NCI-H2196 treated with DMSO at 0.1 percent for 48 hours (cell line): Measurements from ENCODE around the gene C2orf49.

Source experiments
- DNase-seq: peaks from one replicate; lab custom pipeline; 2025; ENCODE audit not compliant: unreplicated experiment; lab: John Stamatoyannopoulos, UW

The C2orf49 gene

DNA sequence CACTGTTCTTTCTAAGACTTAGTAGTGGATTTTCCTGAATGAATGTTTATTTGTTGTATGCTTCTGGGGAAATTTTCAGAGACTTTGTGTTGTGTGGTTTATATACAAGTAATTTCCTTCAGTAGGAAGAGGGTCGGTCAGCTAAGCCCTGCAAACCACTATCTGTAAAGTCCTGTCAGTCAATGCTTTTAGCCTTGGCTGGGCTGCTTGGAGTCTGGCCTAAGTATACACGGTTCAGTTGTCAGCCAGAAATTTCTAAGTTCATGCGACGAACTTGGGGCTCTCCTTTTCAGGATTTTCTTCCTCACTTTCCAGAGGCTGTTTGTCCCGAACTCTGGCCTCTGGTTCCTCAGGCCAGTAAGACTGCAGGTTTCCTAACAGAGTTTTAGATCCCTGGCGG lies 21.3 kb downstream of the C2orf49 start:
- DNase-seq: no peak

GRCh38 chr2:105361102-105361889 lies 24.0 kb downstream of the C2orf49 start:
- DNase-seq: no peak

GRCh38 chr2:105362862-105363591 lies 25.7 kb downstream of the C2orf49 start:
- no peak for DNase-seq

DNA sequence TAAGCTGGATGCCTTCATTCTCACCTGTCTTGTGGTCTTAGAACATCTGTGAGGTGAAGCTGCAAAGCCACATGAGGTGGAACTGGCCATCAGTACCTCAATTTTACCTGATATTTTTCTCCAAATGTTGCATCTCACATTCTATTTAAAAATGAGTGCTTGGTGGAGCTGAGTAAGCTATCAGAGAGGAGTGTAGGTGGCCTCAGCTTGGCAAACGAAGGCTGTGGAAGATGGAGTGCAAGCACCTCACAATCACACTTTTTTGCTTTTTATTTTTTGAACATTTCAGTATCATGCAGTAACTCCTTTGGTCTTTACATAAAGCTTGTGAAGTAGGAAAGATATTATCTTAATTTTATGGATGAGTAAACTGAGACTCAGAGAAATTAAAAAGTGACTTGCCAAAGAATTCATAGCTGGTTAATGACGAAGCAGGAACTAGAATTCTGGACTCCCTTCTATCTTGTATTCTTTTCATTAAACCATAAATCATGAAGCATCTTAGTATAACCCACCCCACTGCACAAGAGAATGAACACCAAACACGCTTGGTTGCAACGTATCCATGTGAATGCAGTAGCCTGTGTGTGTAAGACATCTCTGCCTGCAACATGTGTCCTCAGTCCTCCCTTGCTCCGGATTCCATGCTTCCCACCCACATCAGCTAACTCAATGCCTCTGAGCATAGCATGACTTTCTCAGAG lies 27.2 kb downstream of the C2orf49 start:
- no peak for DNase-seq

GRCh38 chr2:105365206-105365605 lies 27.9 kb downstream of the C2orf49 start:
- DNase-seq: no peak

DNA sequence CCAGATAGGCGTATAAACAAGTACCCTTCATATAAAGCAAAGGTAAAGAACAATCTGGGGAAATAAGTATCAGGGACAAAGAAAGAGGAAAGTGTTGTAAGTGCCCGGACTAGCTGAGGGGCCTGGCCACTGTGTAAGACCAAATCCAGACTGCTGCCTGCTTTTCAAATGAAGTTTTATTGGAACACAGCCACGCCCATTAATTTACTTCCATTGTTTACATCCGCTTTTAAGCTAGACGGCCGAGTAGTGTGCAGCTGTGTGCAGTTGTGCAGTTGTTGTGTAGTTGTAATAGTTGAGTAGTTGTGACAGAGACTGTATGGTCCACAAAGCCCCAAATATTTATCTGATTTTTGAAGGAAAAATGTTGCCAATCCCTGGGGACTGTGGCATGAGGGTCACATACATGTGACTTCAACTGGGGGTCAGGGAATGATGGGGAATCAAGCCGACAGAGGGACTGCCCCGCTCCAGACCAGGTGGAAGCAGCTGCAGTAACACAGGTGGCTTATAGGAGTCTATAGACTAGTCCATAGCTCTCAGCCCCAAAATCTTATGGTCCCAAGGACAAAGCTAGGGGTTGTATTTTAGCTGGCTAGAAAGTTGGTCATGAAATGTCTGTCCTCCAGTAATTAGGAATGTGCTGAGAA lies 31.5 kb downstream of the C2orf49 start:
- DNase-seq: no peak

DNA sequence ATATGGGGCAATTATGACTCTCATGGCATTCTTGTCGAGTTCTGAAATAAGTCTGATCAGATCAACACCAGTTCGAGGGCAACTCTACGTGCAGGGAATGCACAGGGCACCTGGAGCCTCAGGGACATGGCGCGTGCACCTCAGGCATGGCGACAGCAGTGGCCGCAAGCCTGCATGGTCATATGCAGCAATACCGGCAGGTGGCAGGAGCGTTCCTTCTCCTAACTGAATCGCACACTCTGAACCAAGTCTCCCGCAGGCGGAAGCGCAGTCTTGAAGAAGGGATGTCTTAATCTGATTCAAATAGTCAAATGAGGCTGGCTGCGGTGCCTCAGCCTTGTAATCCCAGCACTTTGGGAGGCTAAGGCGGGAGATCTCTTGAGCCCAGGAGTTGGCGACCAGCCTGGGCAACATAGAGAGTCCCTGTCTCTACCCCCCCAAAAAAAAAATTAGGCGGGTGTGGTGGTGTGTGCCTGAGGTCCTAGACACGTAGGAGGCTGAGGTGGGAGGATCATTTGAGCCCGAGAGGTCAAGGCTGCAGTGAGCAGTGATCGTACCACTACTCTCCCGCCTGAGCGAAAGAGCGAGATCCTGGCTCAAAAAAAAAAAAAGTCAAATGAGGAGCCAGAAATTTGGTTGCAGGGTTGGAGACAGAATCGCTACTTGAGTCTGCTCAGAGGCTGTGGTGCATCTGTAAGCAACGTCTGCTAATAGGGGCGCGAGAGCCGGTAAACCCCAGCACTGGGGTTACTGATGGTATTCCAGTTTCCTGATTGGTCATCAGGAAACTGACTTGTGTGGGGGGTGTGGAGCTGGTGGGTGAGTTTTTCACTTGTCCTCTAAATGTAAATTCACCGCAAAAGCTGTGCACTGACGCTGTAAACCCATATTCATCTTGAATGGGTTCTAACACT lies 32.7 kb downstream of the C2orf49 start:
- DNase-seq: no peak

DNA sequence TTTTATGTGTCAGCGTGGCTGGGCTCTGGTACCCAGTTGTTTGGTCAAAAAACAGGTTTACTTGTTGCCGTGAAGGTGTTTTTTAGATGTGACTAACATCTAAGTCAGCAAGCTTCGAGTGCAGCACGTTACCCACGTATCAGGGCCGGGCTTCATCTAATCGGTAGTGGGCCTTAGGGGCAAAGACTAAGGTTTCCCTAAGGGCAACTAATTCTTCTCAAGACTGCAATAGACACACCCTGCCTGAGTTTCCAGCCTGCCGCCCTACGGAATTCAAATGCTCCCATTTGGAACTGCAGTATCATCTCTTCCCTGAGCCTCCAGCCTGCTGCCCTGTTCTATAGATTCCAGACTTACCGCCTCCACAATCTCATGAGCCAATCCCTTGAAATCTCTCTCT lies 33.8 kb downstream of the C2orf49 start:
- DNase-seq: no peak

- no peak for DNase-seq
Observed at GRCh38 chr2:105371810-105372209, 34.5 kb downstream of the C2orf49 start.

DNA sequence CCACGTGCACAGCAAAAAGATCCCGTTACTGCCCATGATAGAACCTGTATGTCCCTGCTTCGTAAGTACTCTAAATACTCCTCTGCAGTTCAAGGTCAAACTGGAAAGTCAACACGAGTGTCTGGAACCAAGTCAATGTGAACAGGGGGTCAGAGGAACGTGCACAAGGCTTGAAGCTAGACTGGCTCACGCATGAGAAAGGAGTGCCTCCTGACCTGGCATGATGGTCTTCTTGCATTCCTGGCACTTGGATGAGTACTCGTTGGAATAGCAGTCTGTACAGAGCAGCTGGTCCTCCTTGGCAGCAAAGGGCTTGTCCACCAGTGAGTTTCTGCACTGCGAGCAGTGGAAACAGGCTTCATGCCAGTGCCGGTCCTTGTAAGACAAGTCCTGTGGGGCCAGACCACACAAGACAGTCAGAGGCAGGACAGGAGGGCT lies 36.0 kb downstream of the C2orf49 start:
- DNase-seq: no peak

GRCh38 chr2:105373895-105374401 lies 36.6 kb downstream of the C2orf49 start:
- DNase-seq: no peak

- no peak for DNase-seq
Observed at GRCh38 chr2:105375001-105375561, 37.7 kb downstream of the C2orf49 start.

- DNase-seq: no peak
Observed at GRCh38 chr2:105376010-105376409, 38.7 kb downstream of the C2orf49 start.

DNA sequence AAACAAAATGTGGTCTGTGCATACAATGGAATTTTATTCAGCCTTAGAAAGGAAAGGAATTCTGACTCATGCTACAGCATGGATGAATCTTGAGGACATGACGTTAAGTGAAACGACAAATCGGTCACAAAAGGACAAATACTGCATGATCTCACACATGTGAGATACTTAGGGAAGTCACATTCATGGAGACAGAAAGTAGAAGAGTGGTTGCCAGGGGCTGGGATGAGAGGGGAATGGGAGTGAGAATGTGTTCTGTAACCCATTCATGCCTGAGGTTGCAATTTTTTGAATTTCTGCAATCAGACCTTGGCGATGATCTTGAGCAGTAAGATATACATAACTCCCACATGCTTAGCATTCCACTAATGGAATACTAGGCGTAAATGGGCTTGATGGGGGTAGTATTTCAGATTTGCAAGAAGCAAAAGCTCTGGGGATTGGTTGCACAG lies 39.5 kb downstream of the C2orf49 start:
- DNase-seq: no peak

GRCh38 chr2:105377871-105378270 lies 40.5 kb downstream of the C2orf49 start:
- DNase-seq: no peak

DNA sequence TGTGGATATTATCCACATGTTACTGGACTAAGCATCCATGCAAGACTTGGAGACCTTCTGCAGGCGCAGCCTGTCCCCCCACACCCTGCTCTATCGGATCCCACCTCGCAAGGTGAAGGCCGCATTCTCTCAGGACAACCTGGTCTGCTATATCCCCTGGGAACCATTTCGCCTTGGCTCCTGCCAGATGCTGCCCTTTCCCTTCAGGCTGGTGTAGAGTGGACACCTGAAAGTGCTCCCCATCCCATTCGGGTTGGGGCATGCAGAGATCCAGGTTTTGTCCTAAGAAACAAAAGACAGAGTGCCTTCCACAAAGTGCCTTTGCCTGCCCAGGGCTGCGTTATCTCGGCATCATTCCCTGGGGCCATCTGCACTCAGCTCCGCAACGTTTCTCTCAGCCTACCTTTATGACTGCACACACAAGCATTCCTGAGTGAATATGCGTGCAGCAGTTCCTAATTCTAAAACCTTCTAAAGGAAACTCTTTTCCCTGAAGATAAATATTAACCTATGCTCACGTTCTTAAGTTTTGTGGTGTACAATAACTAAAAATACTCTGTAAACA lies 41.0 kb downstream of the C2orf49 start:
- no peak for DNase-seq

DNA sequence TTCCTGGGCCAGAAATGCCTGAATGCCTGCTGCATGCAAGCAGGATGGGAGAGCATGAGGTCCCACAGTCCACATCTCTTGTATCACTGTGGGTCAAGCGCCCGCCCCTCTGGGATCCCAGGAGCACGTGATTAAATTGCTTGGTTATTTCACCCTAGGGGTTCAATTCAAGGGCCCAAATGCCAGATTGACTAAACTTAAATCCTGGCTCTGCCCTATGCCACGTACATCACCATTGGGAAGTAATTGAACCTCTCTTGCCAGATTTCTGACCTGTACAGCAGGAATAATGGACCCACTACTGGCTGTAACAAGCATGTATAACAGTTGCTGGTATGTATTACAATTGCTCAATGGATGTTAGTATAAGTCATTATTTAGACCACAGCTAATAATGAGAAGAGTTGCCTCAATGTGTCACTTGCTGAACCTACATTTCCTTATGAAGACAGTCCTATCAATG lies 41.6 kb downstream of the C2orf49 start:
- no peak for DNase-seq

DNA sequence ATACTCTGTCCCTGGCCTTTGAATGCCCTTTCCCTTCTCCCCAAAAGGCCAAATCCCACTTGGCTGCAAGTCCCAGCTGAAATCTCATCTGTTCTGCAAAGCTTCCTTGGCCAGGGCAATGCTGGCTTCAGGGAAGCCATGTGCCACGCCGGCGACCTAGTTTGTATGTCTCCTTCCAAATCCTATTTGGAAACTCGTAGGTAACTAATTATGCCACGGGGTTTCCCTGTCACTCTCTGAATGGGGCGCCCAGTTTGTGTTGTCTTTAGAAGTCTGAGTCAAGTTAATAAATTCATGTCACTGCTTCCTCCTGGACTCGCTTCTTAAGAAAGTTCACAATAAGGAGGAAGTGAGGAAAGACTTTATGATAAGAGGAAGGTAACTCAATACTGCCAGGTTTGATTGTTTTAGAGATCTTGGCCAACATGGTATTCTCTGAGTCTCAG lies 42.4 kb downstream of the C2orf49 start:
- no peak for DNase-seq

DNA sequence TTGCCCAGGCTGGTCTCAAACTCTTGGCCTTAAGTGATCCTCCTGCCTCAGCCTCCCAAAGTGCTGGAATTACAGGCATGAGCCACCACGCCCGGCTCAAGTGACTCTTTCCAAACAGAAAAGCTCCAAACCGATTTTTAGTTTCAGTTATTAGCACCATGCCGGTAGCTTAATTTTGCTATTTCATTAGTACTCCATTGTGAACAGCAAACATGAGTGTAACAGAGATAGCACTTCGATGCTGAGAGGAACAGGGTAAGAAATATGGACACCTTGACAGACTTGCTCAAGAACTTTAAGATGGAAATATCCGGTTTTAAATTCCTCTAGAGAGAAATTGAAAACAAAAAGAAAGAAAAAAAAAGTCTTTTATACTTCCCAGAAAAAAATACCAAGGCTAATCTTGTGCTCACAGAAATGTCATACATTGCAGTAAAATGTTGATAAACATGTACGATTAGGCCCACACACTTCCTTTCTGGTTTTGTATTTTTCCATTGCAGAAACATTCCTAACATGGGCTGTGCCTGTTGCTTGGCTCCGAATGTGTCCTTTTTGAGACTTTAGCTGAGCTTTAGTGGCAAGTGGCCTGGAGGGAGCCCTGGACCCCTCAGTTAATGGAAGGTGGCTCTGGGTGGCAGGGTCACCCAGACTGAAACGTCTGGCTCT lies 43.2 kb downstream of the C2orf49 start:
- DNase-seq: no peak
